Renal cortex interstitium (tissue), 11 donors: ENCODE data around the gene ANKRD33B. TPM values are rescaled to one million over a fixed set of nuclear protein-coding genes. Genes with fewer than 3 reads are reported as not detected.
A peak's percentile ranks its signal among the peaks of the same experiment; 100 is the strongest.
"Not testable (repeated sequence)": the region's sequence is repeated elsewhere in the genome, so short reads cannot be mapped to it uniquely, and the experiment has no call there.

Source experiments
- DNase-seq, 11 donors: peaks; one replicate each; pipeline ENCODE4 v3.0.0-alpha.2; 2013; ENCODE audit warnings: low read depth in 9 of 11, low spot score in 4 of 11; ENCODE audit errors: extremely low read depth in 1 of 11
- polyA plus RNA-seq, 3 donors: library from polyadenylated mRNA; unstranded; fragments of 120-200 nt; gene quantifications; one replicate each; pipeline ENCODE4 v1.2.1, GENCODE V29; 2013; ENCODE audit not compliant: insufficient read length in 3 of 3

ANKRD33B gene
- polyA plus RNA-seq, 3 donors, result 1.9 to 2.0 (median 2.0) TPM

GRCh38 chr5:10625700-10626472 lies 62.0 kb downstream of the ANKRD33B start:
- no peak for DNase-seq

GRCh38 chr5:10626473-10627013 lies 62.7 kb downstream of the ANKRD33B start:
- DNase-seq, result no peak

- DNase-seq, result no peak
These were observed 63.4 kb downstream of the ANKRD33B start for GRCh38 chr5:10627160-10627701.

- no peak for DNase-seq
These were observed 64.7 kb downstream of the ANKRD33B start for GRCh38 chr5:10628601-10629000.

GRCh38 chr5:10629682-10630081 lies 65.8 kb downstream of the ANKRD33B start:
- DNase-seq, result no peak

- DNase-seq, result no peak
These were observed 66.3 kb downstream of the ANKRD33B start for GRCh38 chr5:10630126-10630525.

- not testable (repeated sequence) for DNase-seq
These were observed 66.9 kb downstream of the ANKRD33B start for GRCh38 chr5:10630744-10631143.

GRCh38 chr5:10631316-10631996 lies 67.6 kb downstream of the ANKRD33B start:
- DNase-seq, result no peak

GRCh38 chr5:10632110-10632761 lies 68.4 kb downstream of the ANKRD33B start:
- DNase-seq, result no peak

- no peak for DNase-seq
These were observed 69.6 kb downstream of the ANKRD33B start for GRCh38 chr5:10633271-10634049.

- DNase-seq, result no peak
These were observed 70.2 kb downstream of the ANKRD33B start for GRCh38 chr5:10634050-10634449.

- no peak for DNase-seq
These were observed 70.7 kb downstream of the ANKRD33B start for GRCh38 chr5:10634562-10634961.

GRCh38 chr5:10635257-10635866 lies 71.5 kb downstream of the ANKRD33B start:
- peak in 2 of 11 donors; percentile 29 to 31 for DNase-seq

GRCh38 chr5:10635867-10636350 lies 72.0 kb downstream of the ANKRD33B start:
- no peak for DNase-seq

- DNase-seq, result no peak
These were observed 72.7 kb downstream of the ANKRD33B start for GRCh38 chr5:10636363-10637142.

GRCh38 chr5:10637944-10638343 lies 74.1 kb downstream of the ANKRD33B start:
- DNase-seq, result no peak

GRCh38 chr5:10638723-10639122 lies 74.9 kb downstream of the ANKRD33B start:
- DNase-seq, result not testable (repeated sequence)
